B cell (primary cell): ENCODE measurements around the gene SPOCK1. TPM values are rescaled to one million over a fixed set of nuclear protein-coding genes. Genes with fewer than 3 reads are reported as not detected.

Experiments used
- ATAC-seq: fragments of 200-7000 bp; cut with Tn5 transposase; one replicate; pipeline ENCODE4 v1.10.0; 2021; ENCODE audit warnings: low read depth, mild to moderate bottlenecking, moderate number of reproducible peaks, moderate library complexity
- CTCF ChIA-PET: fragments of 350-600 bp; sonication (Branson Sonifier 250); formaldehyde crosslinking; loops from one replicate; lab custom pipeline; 2021; ENCODE audit warnings: antibody characterized with exemption, inconsistent platforms; lab: Charles Lee
- POLR2A ChIA-PET: fragments of 350-600 bp; sonication (Branson Sonifier 250); formaldehyde crosslinking; loops from one replicate; lab custom pipeline; 2021; ENCODE audit warnings: antibody characterized with exemption; lab: Charles Lee
- DNase-seq: peaks from one replicate; pipeline ENCODE4 v3.0.0; 2013
- H2AFZ ChIP-seq: 2 replicates; pipeline ENCODE4 v1.6.1; 2012; ENCODE audit warnings: mild to moderate bottlenecking, low read depth, low read length; ENCODE audit not compliant: insufficient read depth, poor library complexity, severe bottlenecking
- H3K27ac ChIP-seq, 2 donors: 1 replicate in 1 of 2; 2 replicates in 1 of 2; pipeline ENCODE4 v1.5.1; 2012 to 2013; ENCODE audit warnings: low read length in 2 of 2, mild to moderate bottlenecking in 2 of 2, moderate library complexity in 1 of 2
- H3K27me3 ChIP-seq, 4 experiments: fragments of 200-600 bp in 1 of 4; sonication (generic) in 1 of 4; replicated peaks in 1 of 4; 1 replicate in 2 of 4; 2 replicates in 2 of 4; pipeline versions ENCODE4 v1.6.1 to v1.7.0; 2013 to 2016; ENCODE audit warnings: low read length in 3 of 4, mild to moderate bottlenecking in 2 of 4, mixed read lengths in 1 of 4, moderate library complexity in 1 of 4; ENCODE audit not compliant: insufficient read depth in 4 of 4, control insufficient read depth in 3 of 4; ENCODE audit errors: control extremely low read depth in 1 of 4
- H3K36me3 ChIP-seq, 2 experiments: replicated peaks in 1 of 2; 1 replicate in 1 of 2; 2 replicates in 1 of 2; pipeline versions ENCODE4 v1.6.1 to v1.7.1; 2013; ENCODE audit warnings: low read length in 1 of 2; ENCODE audit not compliant: insufficient read depth in 2 of 2, control insufficient read depth in 1 of 2; ENCODE audit errors: control extremely low read depth in 1 of 2, extremely low read depth in 1 of 2
- H3K4me1 ChIP-seq, 2 donors: fragments of 200-600 bp in 1 of 2; sonication (generic) in 1 of 2; 1 replicate in 1 of 2; 2 replicates in 1 of 2; pipeline versions ENCODE4 v1.5.1 to v1.6.1; 2013 to 2017; ENCODE audit warnings: low read length in 2 of 2; ENCODE audit not compliant: control insufficient read depth in 2 of 2, insufficient read depth in 2 of 2
- H3K4me2 ChIP-seq: replicated peaks from 2 replicates; pipeline ENCODE3; 2012; ENCODE audit warnings: mild to moderate bottlenecking, low read depth, low read length; ENCODE audit not compliant: poor library complexity, severe bottlenecking
- H3K4me3 ChIP-seq, 5 experiments: fragments of 200-600 bp in 1 of 5; sonication (generic) in 1 of 5; 1 replicate in 3 of 5; 2 replicates in 2 of 5; pipeline versions ENCODE4 v1.5.1 to v1.7.0; 2011 to 2016; ENCODE audit warnings: low read length in 4 of 5, mild to moderate bottlenecking in 4 of 5, low read depth in 2 of 5, control low read depth in 1 of 5, moderate library complexity in 1 of 5; ENCODE audit not compliant: insufficient read depth in 1 of 5; ENCODE audit errors: control extremely low read depth in 1 of 5, extremely low read depth in 1 of 5
- H3K79me2 ChIP-seq: fragments of 200-600 bp; sonication (generic); one replicate; pipeline ENCODE4 v1.6.0; 2016; ENCODE audit warnings: low read length; ENCODE audit not compliant: control insufficient read depth, insufficient read depth
- H3K9ac ChIP-seq: fragments of 200-600 bp; sonication (generic); 2 replicates; pipeline ENCODE4 v1.6.1; 2017; ENCODE audit warnings: mild to moderate bottlenecking, low read length, moderate library complexity
- H3K9me3 ChIP-seq, 3 donors: one replicate each; pipeline versions ENCODE4 v1.6.1 to v1.7.1; 2013; ENCODE audit warnings: low read length in 2 of 3; ENCODE audit not compliant: control insufficient read depth in 2 of 3, insufficient read depth in 1 of 3; ENCODE audit errors: control extremely low read depth in 1 of 3
- H4K20me1 ChIP-seq: 2 replicates; pipeline ENCODE4 v1.6.0; 2012; ENCODE audit warnings: mild to moderate bottlenecking, low read length; ENCODE audit not compliant: insufficient read depth, control insufficient read depth, poor library complexity, severe bottlenecking
- H3K27ac Mint-ChIP-seq: one replicate; pipeline ENCODE4 v1.8.0; 2021; ENCODE audit warnings: mixed read lengths
- H3K27me3 Mint-ChIP-seq: one replicate; pipeline ENCODE4 v1.8.0; 2021; ENCODE audit warnings: mixed read lengths
- H3K4me1 Mint-ChIP-seq: one replicate; pipeline ENCODE4 v1.8.0; 2021; ENCODE audit warnings: mixed read lengths
- H3K4me3 Mint-ChIP-seq: one replicate; pipeline ENCODE4 v1.8.0; 2021; ENCODE audit warnings: mixed read lengths
- H3K9me3 Mint-ChIP-seq: one replicate; pipeline ENCODE4 v1.8.0; 2022; ENCODE audit warnings: mixed read lengths; ENCODE audit not compliant: insufficient read depth
- CTCF ChIP-seq: fragments of 200-600 bp; IDR thresholded peaks from one replicate; pipeline ENCODE4 v1.8.0; 2022; ENCODE audit warnings: antibody characterized with exemption, mild to moderate bottlenecking
- EZH2 ChIP-seq: IDR thresholded peaks from 2 replicates; pipeline ENCODE4 v1.6.1; 2012; ENCODE audit warnings: borderline replicate concordance, low read depth, mild to moderate bottlenecking, moderate library complexity, low read length; ENCODE audit not compliant: insufficient read depth, poor library complexity, severe bottlenecking
- WGBS: methylation state at CpG from one replicate; pipeline ENCODE4 v1.1.5; 2013; ENCODE audit warnings: missing lambda C conversion rate; ENCODE audit not compliant: insufficient coverage; 5-methylcytosine and 5-hydroxymethylcytosine counted together
- intact Hi-C: fragments of 100-400 bp; cut with micrococcal nuclease; formaldehyde crosslinking; loops from one replicate; pipeline ENCODE4 v1.10.0; 2022
- polyA plus RNA-seq: library from polyadenylated mRNA; depleted of rRNA; stranded (reverse); fragments of >200 nt; gene quantifications from 2 replicates; pipeline ENCODE4 v1.2.3, GENCODE V29; 2012
- total RNA-seq, 2 donors: library from RNA; stranded (reverse); fragments of 120-200 nt in 1 of 2; gene quantifications; 1 replicate in 1 of 2; 2 replicates in 1 of 2; pipeline versions ENCODE4 v1.2.3 to v1.2.4, GENCODE V29; 2013 to 2022

Gene SPOCK1
- total and polyA plus RNA-seq, 2 donors (not counting 1 experiment from before 2014, with no cell fraction given), result not detected

- Histone ChIP-seq H3K27me3 (no peaks in the 10 kb centered on the region), H3K4me3 (no peak overlapping the region), H3K36me3 (no peaks in the 10 kb centered on the region), H4K20me1 (no peaks in the 10 kb centered on the region), H3K9ac (no peak overlapping the region), H2AFZ (no peak overlapping the region), H3K4me2 (no peak overlapping the region), H3K79me2 (no peaks in the 10 kb centered on the region), H3K27ac (no peak overlapping the region), H3K4me1 (no peaks in the 10 kb centered on the region), H3K9me3 (no peaks in the 10 kb centered on the region)
- intact Hi-C loops, result no loop called here
- DNase-seq, result no peak
- no peak for ATAC-seq
- ChIA-PET CTCF (no interaction called here), POLR2A (no interaction called here)
- 96% methylated on average over 1 of the region's 3 CpGs for WGBS
- Mint-ChIP-seq H3K27me3 (no peaks in the 10 kb centered on the region), H3K27ac (no peak overlapping the region), H3K9me3 (no peaks in the 10 kb centered on the region), H3K4me1 (no peaks in the 10 kb centered on the region), H3K4me3 (no peak overlapping the region)
- TF ChIP-seq EZH2, result no peak
Measured at GRCh38 chr5:137347865-137348264, 151.3 kb downstream of the SPOCK1 start.

- H3K9ac ChIP-seq, result no peak overlapping the region
- no peak overlapping the region for H3K27ac Mint-ChIP-seq
- no peak overlapping the region for H3K4me2 ChIP-seq
- no peaks in the 10 kb centered on the region for H3K79me2 ChIP-seq
- H3K9me3 ChIP-seq, result no peaks in the 10 kb centered on the region
- no peaks in the 10 kb centered on the region for H3K27me3 ChIP-seq
- no peak overlapping the region for H3K27ac ChIP-seq
- no peak overlapping the region for H3K4me3 ChIP-seq
- H3K4me1 ChIP-seq, result no peaks in the 10 kb centered on the region
- DNase-seq (no peak), ATAC-seq (no peak)
- no peak overlapping the region for H3K4me3 Mint-ChIP-seq
- no peak overlapping the region for H2AFZ ChIP-seq
- CTCF ChIA-PET, result no interaction called here
- intact Hi-C loops, result no loop called here
- H3K9me3 Mint-ChIP-seq, result no peaks in the 10 kb centered on the region
- H4K20me1 ChIP-seq, result no peaks in the 10 kb centered on the region
- no peaks in the 10 kb centered on the region for H3K36me3 ChIP-seq
- POLR2A ChIA-PET, result no interaction called here
- no peaks in the 10 kb centered on the region for H3K27me3 Mint-ChIP-seq
- H3K4me1 Mint-ChIP-seq, result no peaks in the 10 kb centered on the region
- WGBS, result 100% methylated on average over 2 of the region's 3 CpGs
- TF ChIP-seq EZH2, result no peak
- TF ChIP-seq CTCF, result no peak
Measured at GRCh38 chr5:137346281-137346680, 152.8 kb downstream of the SPOCK1 start.
